OCI-LY1 (cell line): ENCODE data around the gene ASIC3.

Experiments used
- EZH2 ChIP-seq: fragments of 200-600 bp; sonication (generic), shearing (Covaris generic); IDR thresholded peaks from 2 replicates; pipeline ENCODE4 v1.8.0; 2017; ENCODE audit warnings: borderline replicate concordance, mixed run types, mild to moderate bottlenecking, antibody characterized with exemption, low read length, moderate library complexity, mixed read lengths
- TF ChIP-seq, protein P1 (sequence below): fragments of 200-600 bp; sonication (generic), shearing (Covaris generic); IDR thresholded peaks from 2 replicates; pipeline ENCODE4 v1.5.1; 2017; ENCODE audit warnings: mild to moderate bottlenecking, antibody characterized with exemption, low read length, moderate library complexity, mixed read lengths

DNA sequence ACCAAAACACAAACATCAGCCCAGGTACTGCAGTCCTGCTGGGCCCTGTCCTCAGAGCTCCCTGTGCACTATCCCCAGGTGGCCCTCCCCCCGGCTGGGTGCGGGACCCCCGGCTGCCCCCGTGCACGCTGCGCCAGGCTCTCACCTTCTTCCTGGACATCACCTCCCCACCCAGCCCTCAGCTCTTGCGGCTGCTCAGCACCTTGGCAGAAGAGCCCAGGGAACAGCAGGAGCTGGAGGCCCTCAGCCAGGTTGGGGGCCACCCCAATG, 38.4 kb upstream of the ASIC3 start:
- TF ChIP-seq, protein P1, sequence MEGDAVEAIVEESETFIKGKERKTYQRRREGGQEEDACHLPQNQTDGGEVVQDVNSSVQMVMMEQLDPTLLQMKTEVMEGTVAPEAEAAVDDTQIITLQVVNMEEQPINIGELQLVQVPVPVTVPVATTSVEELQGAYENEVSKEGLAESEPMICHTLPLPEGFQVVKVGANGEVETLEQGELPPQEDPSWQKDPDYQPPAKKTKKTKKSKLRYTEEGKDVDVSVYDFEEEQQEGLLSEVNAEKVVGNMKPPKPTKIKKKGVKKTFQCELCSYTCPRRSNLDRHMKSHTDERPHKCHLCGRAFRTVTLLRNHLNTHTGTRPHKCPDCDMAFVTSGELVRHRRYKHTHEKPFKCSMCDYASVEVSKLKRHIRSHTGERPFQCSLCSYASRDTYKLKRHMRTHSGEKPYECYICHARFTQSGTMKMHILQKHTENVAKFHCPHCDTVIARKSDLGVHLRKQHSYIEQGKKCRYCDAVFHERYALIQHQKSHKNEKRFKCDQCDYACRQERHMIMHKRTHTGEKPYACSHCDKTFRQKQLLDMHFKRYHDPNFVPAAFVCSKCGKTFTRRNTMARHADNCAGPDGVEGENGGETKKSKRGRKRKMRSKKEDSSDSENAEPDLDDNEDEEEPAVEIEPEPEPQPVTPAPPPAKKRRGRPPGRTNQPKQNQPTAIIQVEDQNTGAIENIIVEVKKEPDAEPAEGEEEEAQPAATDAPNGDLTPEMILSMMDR: no peak
- TF ChIP-seq EZH2: no peak
